Measurements from ENCODE around the gene RBM4.
"Not testable (repeated sequence)": the region's sequence is repeated elsewhere in the genome, so short reads cannot be mapped to it uniquely, and the experiment has no call there.

RBM4 gene

DNA sequence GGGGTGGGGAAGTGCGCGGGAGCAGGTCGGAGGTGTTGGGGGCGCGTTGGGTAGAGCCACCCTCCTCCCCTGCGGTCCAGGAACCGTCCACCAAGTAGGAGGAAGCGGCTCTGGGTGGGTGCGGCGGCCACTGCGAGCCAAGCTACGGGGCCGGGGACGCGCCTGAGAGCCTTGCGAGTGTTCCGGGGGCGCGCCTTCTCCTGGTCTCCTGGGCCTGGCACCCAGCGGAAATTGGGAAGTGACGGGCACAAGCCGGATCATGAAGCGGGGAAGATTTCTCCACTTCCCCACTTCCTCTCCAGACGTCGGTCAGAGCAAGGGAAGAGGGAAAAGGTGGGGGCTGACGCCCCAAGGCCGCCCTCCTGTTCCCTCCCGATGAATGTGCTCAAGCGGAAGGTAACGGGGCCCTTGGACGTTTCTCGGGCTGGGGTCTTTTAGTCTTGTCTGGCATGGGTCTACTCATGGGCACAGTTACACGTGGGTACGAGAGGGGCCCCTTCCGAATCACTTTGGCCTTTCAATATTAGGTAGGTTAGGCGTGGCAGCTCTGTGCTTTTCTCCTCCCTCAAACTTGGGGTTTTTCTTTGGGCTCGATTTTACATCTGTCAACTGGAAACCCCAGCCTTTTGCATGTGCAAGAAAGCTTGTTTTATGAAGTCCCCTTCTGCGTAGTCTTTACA, 21.2 kb upstream of the RBM4 start:
- DNase-seq: no peak

DNA sequence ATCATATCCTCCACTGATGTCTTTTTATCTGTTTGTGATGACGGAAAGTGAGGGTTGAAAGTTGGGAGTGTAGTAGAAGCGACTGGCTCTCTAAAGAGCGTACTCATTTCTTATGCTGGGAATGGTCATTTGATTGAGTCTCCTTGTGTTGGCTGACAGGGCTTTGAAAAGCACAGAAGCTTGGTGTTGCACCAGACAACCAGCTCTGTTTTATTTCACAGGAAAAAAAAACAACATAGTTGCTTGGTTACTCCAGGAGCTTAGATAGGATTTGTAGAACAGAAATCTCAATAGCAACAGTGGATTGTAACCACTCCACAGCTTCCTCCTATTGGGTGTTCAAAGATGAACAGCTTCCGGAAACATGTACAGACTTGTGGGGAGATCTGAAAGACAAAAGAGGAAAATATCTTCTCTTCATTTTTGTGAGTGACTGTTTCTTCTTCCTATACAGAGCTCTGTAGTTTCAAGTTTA, 19.4 kb upstream of the RBM4 start:
- no peak for DNase-seq

DNA sequence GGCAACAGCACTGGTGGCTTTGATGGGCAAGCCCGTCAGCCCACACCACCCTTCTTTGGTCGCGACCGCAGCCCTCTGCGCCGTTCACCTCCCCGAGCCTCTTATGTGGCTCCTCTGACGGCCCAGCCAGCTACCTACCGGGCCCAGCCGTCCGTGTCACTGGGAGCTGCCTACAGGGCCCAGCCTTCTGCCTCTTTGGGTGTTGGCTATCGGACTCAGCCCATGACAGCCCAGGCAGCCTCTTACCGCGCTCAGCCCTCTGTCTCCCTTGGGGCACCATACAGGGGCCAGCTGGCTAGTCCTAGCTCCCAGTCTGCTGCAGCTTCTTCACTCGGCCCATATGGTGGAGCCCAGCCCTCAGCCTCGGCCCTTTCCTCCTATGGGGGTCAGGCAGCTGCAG, 14.1 kb upstream of the RBM4 start:
- DNase-seq: no peak

DNA sequence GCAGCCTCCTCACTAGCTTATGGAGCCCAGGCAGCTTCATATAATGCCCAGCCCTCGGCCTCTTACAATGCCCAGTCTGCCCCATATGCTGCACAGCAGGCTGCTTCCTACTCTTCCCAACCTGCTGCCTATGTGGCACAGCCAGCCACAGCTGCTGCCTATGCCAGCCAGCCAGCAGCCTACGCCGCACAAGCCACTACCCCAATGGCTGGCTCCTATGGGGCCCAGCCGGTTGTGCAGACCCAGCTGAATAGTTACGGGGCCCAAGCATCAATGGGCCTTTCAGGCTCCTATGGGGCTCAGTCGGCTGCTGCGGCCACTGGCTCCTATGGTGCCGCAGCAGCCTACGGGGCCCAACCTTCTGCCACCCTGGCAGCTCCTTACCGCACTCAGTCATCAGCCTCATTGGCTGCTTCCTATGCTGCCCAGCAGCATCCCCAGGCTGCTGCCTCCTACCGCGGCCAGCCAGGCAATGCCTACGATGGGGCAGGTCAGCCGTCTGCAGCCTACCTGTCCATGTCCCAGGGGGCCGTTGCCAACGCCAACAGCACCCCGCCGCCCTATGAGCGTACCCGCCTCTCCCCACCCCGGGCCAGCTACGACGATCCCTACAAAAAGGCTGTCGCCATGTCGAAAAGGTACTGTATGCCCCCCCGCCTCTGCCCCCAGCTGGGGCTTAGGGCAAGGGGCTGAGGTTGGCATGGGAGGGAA, 13.3 kb upstream of the RBM4 start:
- no peak for DNase-seq

DNA sequence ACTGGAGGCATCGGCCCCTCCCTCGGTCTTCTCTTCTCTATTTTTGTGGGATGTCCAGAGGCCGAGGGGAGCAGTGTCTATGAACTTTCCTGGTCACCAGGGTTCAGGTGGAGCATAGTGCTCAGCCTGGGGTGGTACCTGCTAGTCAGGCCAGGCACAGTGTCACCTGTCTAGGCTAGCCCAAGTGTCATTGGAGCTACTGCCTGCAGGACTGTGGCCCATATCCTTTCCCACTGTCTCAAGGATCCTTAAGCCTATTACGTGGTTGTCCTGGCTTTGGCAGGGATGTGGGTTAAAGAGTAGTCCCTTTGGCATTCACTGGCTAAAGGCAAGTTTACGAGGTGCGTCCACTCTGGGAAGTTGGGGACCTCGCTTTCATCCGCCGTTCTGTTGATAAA, 12.8 kb upstream of the RBM4 start:
- no peak for DNase-seq

DNA sequence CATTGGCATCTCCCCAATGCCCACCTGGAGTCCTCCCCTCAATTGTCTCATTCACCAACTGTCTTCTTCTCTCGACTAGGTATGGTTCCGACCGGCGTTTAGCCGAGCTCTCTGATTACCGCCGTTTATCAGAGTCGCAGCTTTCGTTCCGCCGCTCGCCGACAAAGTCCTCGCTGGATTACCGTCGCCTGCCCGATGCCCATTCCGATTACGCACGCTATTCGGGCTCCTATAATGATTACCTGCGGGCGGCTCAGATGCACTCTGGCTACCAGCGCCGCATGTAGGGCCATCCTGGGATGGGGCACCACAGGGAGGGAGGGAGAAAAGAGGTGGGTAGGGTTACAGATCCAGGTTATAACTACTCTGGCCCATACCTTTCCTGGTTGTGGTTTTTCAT, 12.1 kb upstream of the RBM4 start:
- DNase-seq: no peak

DNA sequence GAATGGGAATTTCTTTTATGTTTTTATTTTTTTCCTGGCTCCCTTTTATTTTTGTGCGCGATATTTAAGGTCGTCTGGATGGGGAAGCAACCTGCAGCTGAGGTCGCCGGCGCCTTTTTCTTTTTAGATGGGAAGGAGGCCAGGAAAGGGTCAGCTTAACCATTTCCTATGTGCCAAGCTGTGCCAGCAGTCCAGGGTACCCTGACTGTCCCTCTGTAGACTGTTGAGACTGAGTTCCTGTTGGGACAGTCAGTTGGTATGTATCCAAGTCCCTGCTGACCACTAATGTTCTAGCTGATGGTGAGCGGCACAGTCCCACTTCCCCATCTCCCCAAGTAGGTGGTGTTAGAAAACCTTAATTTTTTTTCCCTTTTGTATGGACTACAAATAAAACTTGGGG, 11.6 kb upstream of the RBM4 start:
- DNase-seq: no peak

DNA sequence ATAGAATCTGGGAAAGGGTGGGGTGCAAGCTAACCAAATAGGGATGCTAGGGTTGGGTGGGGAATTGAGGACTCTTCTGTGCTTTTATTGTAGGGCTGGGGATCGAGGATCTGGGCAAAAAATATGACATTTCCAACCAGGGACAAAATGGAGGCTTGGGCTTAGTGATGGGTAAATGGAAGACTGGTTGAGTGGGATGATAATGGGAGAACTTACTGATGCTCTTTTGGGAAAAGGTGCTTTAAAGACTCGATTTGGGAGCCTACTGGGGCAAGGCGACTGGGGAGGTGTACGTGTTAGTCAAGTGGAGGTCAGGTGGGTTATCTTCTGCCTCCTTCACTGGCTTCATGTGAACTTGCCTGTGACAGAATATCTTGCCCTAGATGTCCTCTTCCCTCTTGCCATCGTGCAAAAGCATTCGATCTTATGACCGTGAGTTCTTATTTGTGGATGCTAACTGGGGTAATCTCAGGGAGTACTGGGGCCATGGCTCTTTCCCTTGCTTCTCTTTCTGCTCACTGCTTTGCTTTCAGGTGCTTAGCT, 10.4 kb upstream of the RBM4 start:
- no peak for DNase-seq

DNA sequence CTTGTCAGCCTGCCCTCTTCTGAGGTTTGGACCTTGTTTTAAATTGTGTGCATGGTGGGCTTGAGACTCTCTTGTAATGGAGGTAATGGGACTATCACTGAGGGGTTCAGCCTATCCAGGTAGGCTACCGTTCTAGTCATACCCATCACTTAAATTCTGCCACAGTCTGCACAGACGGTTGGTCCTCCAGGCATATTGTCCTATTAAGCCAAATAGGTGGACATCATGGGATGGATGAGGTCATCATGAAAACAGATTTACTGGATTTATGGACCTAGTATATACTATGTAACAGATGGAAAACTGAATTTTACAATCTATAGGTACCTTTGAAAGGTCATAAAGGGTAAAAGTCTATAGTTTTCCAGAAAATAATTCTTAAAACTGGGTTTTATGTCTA, 9.1 kb upstream of the RBM4 start:
- DNase-seq: no peak

DNA sequence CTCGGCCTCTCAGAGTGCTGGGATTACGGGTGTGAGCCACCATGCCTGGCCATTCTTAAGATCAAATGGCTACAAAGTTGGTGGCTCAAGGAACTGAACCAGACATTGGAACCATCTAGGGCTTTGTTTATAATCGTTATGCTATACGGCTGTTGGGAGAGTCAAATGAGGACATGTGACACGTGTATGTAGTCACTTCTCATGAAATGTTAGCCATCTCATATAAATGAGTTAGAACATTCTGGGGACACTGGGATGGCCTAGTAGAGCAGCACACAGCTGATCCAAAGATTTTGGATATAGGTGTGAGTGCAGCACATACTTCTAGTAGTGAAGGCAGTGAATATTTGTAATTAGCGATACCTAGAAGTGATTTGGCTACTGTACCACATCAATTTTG, 6.6 kb upstream of the RBM4 start:
- DNase-seq: no peak

DNA sequence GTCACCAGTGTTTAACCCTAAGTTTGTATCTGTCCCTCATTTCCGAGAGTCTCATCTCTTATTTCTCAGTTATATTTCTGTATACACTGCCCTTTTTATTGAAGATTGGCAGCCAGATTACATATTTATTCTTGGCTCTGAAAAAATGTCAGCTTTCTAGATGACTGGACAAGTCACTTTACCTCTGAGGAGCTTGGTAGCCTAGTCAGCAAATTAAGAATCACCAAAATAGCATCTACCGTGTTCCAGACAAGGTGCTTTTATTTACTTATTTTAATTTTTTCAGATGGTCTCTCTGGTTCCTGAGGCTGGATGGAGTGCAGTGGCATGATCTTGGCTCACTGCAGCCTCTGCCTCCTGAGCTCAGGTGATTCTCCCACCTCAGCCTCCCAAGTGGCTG, 5.6 kb upstream of the RBM4 start:
- no peak for DNase-seq

DNA sequence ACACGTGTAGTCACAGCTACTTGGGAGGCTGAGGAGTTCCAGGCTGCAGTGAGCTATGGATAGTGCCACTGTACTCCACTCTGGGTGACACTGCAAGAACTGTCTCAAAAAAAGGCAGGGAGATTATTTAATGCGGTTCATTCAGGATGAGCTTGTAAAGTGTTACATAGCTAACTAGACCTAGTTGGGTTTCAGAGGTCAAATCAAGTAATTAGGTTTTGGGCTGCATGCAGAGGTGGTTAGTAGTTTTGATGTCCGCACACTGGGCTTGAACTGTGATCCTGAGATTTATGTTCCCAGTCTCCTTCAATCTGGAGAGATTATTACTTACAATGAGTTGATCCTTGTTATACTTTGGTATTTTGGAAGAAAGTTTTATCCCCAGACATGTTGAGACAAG, 2.1 kb upstream of the RBM4 start:
- DNase-seq: no peak

DNA sequence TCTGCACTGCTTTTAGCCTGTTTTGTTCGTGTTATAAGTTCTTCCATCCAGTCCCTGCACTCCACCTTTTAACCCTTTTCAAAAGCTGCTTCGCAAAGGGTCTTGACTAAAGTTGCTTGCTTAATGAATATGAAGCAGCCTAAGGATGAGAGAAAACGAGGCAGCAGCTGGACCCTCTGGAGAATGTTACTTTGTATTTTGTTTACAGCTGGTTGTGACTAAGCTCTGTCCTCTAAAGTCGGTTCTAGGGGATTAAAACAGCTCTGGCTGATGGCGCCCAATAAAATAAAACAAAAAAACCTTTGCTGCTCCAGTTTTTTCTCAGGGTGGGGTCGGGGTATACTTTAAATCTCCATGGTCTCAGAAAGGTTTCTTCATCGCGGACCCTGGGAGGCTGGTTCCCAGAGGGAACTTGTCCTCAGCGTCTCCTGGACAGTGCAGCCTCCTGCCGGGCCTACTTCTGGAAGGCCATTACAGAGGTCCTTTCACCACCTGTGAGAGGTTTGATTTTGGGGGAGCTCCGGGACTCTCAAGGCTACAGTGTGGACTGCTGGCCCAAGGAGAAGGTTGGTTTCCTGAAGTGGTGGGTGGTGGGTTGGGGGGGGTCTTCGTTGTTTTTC, 836 bp upstream of the RBM4 start:
- no peak for DNase-seq

DNA sequence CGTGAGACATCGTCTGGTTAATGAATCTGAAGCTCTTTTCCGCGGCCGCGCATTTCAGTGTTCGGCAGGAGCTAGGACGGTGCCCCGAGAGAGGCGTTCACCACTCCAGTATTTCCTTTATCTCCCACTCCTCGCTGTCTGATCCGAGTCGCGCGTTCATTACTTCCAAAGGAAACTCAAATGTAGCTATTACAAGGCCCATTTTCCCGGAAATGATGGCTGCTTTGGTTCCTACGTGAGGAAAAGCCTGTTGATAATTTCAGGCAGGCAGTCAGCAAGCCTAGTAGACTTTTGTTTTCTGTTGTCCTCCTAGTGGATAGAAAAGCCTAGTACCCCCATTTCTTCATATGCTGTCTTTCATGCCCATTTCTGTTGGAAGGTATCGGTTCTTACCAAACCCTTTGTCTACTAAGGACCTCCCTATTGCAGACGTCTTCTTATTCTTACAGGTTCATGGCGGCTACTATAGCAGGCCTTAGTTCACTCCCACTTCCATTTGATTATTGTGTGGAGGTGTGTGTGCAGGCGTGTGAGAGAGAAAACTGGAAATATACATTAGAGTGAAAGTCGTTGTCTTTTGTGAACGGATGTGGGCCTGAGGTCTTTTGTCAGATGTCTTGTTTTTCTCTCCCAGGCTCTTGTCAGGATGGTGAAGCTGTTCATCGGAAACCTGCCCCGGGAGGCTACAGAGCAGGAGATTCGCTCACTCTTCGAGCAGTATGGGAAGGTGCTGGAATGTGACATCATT, 737 bp downstream of the RBM4 start:
- no peak for DNase-seq

DNA sequence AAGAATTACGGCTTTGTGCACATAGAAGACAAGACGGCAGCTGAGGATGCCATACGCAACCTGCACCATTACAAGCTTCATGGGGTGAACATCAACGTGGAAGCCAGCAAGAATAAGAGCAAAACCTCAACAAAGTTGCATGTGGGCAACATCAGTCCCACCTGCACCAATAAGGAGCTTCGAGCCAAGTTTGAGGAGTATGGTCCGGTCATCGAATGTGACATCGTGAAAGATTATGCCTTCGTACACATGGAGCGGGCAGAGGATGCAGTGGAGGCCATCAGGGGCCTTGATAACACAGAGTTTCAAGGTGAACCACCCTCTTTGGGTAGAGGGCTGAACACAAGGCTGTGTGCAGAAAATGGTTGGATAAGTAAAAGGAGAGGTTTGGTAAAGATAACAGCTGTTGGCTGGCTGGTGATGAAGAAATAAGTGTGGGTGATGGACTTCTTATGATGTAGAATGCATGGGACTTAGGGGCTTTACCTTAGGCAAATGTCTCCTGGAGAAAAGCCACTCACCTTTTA, 1.4 kb downstream of the RBM4 start:
- DNase-seq: not testable (repeated sequence)

DNA sequence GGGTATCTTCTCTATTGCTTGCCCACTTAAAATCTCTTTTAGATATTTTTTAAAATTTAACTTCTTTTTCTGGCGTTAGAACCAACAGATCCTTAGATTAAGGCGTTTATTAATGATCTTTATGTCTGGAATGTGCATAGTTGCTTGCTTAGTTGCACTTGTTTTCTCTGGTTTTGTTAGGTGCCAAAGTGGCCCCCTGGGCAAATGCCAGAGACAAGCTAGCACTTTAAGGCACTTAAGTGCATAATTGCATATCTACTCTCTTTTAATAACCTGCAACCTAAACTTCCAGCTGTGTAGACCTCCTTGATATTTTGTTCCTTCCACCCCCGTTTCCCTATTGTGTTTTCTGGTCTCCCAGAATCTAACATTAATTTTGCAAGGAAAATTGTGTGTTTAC, 3.3 kb downstream of the RBM4 start:
- DNase-seq: no peak

DNA sequence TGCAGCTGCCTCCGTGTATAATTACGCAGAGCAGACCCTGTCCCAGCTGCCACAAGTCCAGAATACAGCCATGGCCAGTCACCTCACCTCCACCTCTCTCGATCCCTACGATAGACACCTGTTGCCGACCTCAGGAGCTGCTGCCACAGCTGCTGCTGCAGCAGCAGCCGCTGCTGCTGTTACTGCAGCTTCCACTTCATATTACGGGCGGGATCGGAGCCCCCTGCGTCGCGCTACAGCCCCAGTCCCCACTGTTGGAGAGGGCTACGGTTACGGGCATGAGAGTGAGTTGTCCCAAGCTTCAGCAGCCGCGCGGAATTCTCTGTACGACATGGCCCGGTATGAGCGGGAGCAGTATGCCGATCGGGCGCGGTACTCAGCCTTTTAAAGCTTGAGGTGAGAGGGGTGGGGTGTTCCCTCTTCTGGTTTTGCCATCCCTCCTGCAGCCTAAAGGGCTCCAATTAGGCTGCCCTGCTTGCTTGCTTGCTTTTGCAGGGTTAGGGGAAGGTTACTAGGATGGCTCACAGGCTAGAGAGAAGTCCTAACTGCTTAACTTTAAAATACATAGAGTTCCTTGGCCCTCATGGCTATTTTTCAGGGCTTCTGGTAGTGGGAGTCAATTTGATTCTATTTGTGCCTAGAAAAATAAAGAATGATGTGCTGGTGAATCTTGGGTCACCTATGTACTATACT, 5.4 kb downstream of the RBM4 start:
- no peak for DNase-seq

DNA sequence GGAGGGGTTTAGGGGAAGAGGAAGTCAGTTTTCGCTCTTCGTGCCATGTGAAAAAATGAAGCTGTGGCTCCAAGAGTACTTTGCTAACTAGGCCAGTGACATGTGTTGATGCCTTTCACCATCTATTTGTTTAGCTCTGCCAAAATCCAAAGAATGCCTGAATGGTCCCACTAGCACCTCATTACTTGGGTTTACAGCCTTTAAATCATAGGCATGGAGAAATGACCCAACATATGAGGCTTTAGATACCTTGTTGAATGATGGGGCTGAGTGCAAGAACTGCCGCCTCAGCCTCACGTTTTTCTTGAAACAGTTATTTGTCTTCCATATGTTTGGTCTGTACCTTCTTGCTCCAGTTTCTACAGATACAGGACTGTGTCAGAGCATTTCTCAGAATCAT, 8.3 kb downstream of the RBM4 start:
- no peak for DNase-seq

DNA sequence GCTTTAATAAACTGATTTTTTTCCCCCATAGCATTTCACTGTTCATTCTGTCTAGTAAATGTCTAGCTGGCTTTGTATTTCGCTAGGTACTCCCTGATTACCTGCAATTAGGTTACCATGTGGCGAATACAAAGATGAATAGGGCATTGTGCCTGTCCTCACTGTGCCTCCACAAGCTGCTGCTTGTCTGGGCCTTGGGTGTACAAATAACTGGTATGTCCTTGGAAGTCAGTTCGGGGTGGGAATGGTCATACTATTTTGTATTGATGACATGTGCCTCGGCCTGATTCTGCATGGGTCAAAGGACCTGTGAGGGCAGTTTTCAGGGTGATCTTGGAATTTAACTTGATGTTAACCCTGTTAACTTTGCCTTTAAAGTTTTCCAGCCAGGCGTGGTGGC, 11.4 kb downstream of the RBM4 start:
- DNase-seq: no peak

DNA sequence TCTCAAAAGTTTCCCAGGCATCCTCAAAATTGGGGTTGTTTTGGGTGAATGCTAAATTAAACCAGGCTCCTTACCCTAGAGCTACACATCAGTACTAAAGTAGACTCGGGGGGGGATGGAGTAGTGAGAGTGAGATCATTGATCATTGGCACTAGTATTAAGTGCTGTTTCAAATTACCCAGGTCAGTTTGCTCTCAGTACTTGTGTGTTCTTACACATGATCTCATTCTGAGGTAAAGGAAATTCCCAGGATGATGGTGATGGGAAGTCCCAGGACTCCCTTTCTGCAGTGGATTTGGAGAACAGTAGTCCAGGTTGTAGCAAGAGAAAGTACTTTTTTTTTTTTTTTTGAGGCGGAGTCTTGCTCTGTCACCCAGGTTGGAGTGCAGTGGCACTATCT, 12.5 kb downstream of the RBM4 start:
- no peak for DNase-seq

DNA sequence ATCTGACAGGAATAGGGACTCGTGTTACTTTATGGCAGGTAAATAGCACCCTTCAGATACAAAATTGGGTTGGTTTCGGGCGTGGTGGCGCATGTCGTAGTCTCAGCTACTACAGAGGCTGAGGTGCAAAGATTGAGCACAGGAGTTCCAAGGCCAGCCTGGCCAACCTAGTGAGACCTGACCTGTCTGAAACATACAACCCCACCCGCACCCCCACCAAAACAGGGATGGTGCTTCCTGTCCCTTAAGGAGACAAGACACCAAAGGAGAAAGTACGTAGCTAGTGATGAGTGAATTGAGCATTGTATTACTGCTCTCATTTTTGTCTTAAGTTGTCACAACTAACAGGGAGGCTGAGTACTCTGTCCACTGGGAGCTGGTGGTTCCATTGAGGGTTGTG, 14.1 kb downstream of the RBM4 start:
- no peak for DNase-seq

DNA sequence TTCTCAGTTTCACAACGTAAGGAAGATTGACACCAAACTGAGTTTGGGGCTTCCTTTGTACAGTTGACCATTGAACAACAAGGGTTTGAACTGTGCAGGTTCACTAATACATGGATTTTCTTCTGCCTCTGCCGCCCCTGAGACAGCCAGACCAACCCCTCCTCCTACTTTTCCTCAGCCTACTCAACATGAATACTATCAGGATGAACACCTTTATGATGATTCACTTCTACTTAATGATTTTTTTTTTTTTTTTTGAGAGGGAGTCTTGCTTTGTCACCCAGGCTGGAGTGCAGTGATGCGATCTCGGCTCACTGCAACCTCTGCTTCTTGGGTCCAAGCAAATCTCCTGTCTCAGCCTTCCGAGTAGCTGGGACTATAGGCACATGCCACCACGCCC, 14.6 kb downstream of the RBM4 start:
- DNase-seq: no peak

DNA sequence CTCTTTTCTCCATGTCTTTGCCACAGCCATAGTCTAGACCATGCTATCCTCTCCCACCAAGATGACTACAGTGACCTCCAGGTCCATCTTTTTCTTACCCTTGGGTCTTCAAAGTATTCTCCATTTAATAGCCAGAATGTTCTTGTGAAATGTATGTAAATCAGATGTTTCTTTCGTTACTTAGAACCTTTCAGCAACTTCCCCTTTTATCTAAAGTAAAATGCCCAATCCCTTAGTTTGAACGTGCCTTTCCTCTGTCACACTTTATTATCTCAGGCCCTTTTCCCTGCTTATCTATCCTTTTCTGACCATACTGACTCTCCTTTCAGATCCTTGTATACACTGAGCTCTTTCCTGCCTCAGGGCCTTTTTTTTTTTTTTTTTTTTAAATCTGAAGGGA, 21.3 kb downstream of the RBM4 start:
- DNase-seq: no peak

All from islet precursor cell (in vitro differentiated cells).